Natural killer cell treated with Interleukin-12 subunit alpha and Interleukin-12 subunit beta and Interleukin-15 and Interleukin-18, amount 100 ng/mL, for 72 hours (primary cell): ENCODE data around the gene ZNF467. TPM values are rescaled to one million over a fixed set of nuclear protein-coding genes. Genes with fewer than 3 reads are reported as not detected.

Source experiments
- ATAC-seq, 2 donors: fragments of 150-1000 bp; cut with Tn5 transposase in 1 of 2; sonication (Bioruptor Pico), chemical (Tn5 transposase) in 1 of 2; 2 replicates each; pipeline ENCODE4 v1.10.0; 2021
- DNase-seq: peaks from one replicate; pipeline ENCODE4 v3.0.0; 2022; ENCODE audit warnings: low spot score
- H3K27ac Mint-ChIP-seq, 2 donors: 1 replicate in 1 of 2; 2 replicates in 1 of 2; pipeline ENCODE4 v1.8.0; 2022; ENCODE audit warnings: mixed read lengths in 2 of 2, mild to moderate bottlenecking in 1 of 2, moderate library complexity in 1 of 2
- H3K27me3 Mint-ChIP-seq, 2 donors: 1 replicate in 1 of 2; 2 replicates in 1 of 2; pipeline ENCODE4 v1.8.0; 2022; ENCODE audit warnings: mixed read lengths in 2 of 2
- H3K36me3 Mint-ChIP-seq: one replicate; pipeline ENCODE4 v1.8.0; 2022; ENCODE audit warnings: mixed read lengths
- H3K4me1 Mint-ChIP-seq, 2 donors: 1 replicate in 1 of 2; 2 replicates in 1 of 2; pipeline ENCODE4 v1.8.0; 2022; ENCODE audit warnings: low read depth in 2 of 2, mixed read lengths in 2 of 2, mild to moderate bottlenecking in 1 of 2
- H3K4me3 Mint-ChIP-seq: one replicate; pipeline ENCODE4 v1.8.0; 2022; ENCODE audit warnings: mixed read lengths
- H3K9me3 Mint-ChIP-seq: 2 replicates; pipeline ENCODE4 v1.8.0; 2022; ENCODE audit warnings: mixed read lengths
- total RNA-seq, 2 donors: library from RNA; stranded (reverse); gene quantifications; one replicate each; pipeline ENCODE4 v1.2.3, GENCODE V29; 2022

The ZNF467 gene
- under 1 TPM; 0.10 to 0.28 TPM for total RNA-seq

- ATAC-seq (no peak), DNase-seq (no peak)
- Mint-ChIP-seq H3K4me1 (peaks cover 0 to 9% of the 10 kb centered on the region in 2 donors), H3K36me3 (no peaks in the 10 kb centered on the region), H3K27ac (no peak within 1 kb of the TSS), H3K9me3 (no peaks in the 10 kb centered on the region), H3K27me3 (peaks cover 0 to 4% of the 10 kb centered on the region in 2 donors), H3K4me3 (peak within 1 kb of the TSS; percentile 78)
Observed at GRCh38 chr7:149773446-149774236, at the start of gene ZNF467. TSS of gene ZNF467 (minus strand) at chr7:149773588. CDS start at chr7:149771032, 2,556 bp downstream.

GRCh38 chr7:149822353-149822943 is 49.1 kb upstream of the ZNF467 start:
- Mint-ChIP-seq H3K4me1 (no peaks in the 10 kb centered on the region), H3K27me3 (no peaks in the 10 kb centered on the region), H3K27ac (no peak overlapping the region), H3K9me3 (no peaks in the 10 kb centered on the region), H3K36me3 (no peaks in the 10 kb centered on the region), H3K4me3 (no peak overlapping the region)
- DNase-seq (no peak), ATAC-seq (no peak)

- ATAC-seq (no peak), DNase-seq (peak; percentile 60)
- Mint-ChIP-seq H3K4me1 (no peaks in the 10 kb centered on the region), H3K9me3 (no peaks in the 10 kb centered on the region), H3K4me3 (no peak overlapping the region), H3K27me3 (no peaks in the 10 kb centered on the region), H3K27ac (no peak overlapping the region), H3K36me3 (no peaks in the 10 kb centered on the region)
Observed at GRCh38 chr7:149821191-149822148, 48.1 kb upstream of the ZNF467 start.

GRCh38 chr7:149820622-149821190 is 47.3 kb upstream of the ZNF467 start:
- Mint-ChIP-seq H3K27ac (no peak overlapping the region), H3K36me3 (no peaks in the 10 kb centered on the region), H3K27me3 (no peaks in the 10 kb centered on the region), H3K4me3 (no peak overlapping the region), H3K4me1 (no peaks in the 10 kb centered on the region), H3K9me3 (no peaks in the 10 kb centered on the region)
- DNase-seq: no peak
- ATAC-seq: no peak

- no peak for ATAC-seq
- H3K27me3 Mint-ChIP-seq: no peaks in the 10 kb centered on the region
Observed at GRCh38 chr7:149819961-149820340, 46.6 kb upstream of the ZNF467 start.

GRCh38 chr7:149819141-149819960 is 46.0 kb upstream of the ZNF467 start:
- H3K4me1 Mint-ChIP-seq: no peaks in the 10 kb centered on the region
- no peaks in the 10 kb centered on the region for H3K27me3 Mint-ChIP-seq
- no peak overlapping the region for H3K4me3 Mint-ChIP-seq
- H3K27ac Mint-ChIP-seq: no peak overlapping the region
- H3K36me3 Mint-ChIP-seq: no peaks in the 10 kb centered on the region
- ATAC-seq (no peak), DNase-seq (no peak)
- no peaks in the 10 kb centered on the region for H3K9me3 Mint-ChIP-seq

More at GRCh38 chr7:149819961-149820340, 46.6 kb upstream of the ZNF467 start:
- no peaks in the 10 kb centered on the region for H3K9me3 Mint-ChIP-seq
- H3K27ac Mint-ChIP-seq: no peak overlapping the region
- DNase-seq: no peak
- H3K4me1 Mint-ChIP-seq: no peaks in the 10 kb centered on the region
- no peak overlapping the region for H3K4me3 Mint-ChIP-seq
- no peaks in the 10 kb centered on the region for H3K36me3 Mint-ChIP-seq

GRCh38 chr7:149818536-149818840 is 45.1 kb upstream of the ZNF467 start:
- H3K27ac Mint-ChIP-seq: no peak overlapping the region
- H3K36me3 Mint-ChIP-seq: no peaks in the 10 kb centered on the region
- H3K27me3 Mint-ChIP-seq: no peaks in the 10 kb centered on the region
- no peak for DNase-seq
- no peaks in the 10 kb centered on the region for H3K4me1 Mint-ChIP-seq
- H3K9me3 Mint-ChIP-seq: no peaks in the 10 kb centered on the region
- ATAC-seq: no peak
- no peak overlapping the region for H3K4me3 Mint-ChIP-seq

- DNase-seq: no peak
- Mint-ChIP-seq H3K36me3 (no peaks in the 10 kb centered on the region), H3K27ac (no peak overlapping the region), H3K4me1 (no peaks in the 10 kb centered on the region), H3K9me3 (no peaks in the 10 kb centered on the region), H3K27me3 (no peaks in the 10 kb centered on the region), H3K4me3 (no peak overlapping the region)
- ATAC-seq: no peak
Observed at GRCh38 chr7:149817836-149818535, 44.6 kb upstream of the ZNF467 start.

- H3K36me3 Mint-ChIP-seq: no peaks in the 10 kb centered on the region
- H3K9me3 Mint-ChIP-seq: no peaks in the 10 kb centered on the region
- no peaks in the 10 kb centered on the region for H3K4me1 Mint-ChIP-seq
- no peak for DNase-seq
- no peak for ATAC-seq
- H3K27ac Mint-ChIP-seq: no peak overlapping the region
- no peaks in the 10 kb centered on the region for H3K27me3 Mint-ChIP-seq
- H3K4me3 Mint-ChIP-seq: no peak overlapping the region
Observed at GRCh38 chr7:149817301-149817771, 43.9 kb upstream of the ZNF467 start.

GRCh38 chr7:149816794-149817193 is 43.4 kb upstream of the ZNF467 start:
- no peak for DNase-seq
- Mint-ChIP-seq H3K27me3 (no peaks in the 10 kb centered on the region), H3K4me3 (no peak overlapping the region), H3K27ac (no peak overlapping the region), H3K9me3 (no peaks in the 10 kb centered on the region), H3K36me3 (no peaks in the 10 kb centered on the region), H3K4me1 (no peaks in the 10 kb centered on the region)
- no peak for ATAC-seq

GRCh38 chr7:149816267-149816751 is 42.9 kb upstream of the ZNF467 start:
- Mint-ChIP-seq H3K27ac (no peak overlapping the region), H3K36me3 (no peaks in the 10 kb centered on the region), H3K27me3 (no peaks in the 10 kb centered on the region), H3K4me3 (no peak overlapping the region), H3K4me1 (no peaks in the 10 kb centered on the region), H3K9me3 (no peaks in the 10 kb centered on the region)
- no peak for DNase-seq
- ATAC-seq: no peak

- Mint-ChIP-seq H3K27ac (no peak overlapping the region), H3K4me1 (no peaks in the 10 kb centered on the region), H3K36me3 (no peaks in the 10 kb centered on the region), H3K4me3 (no peak overlapping the region), H3K9me3 (no peaks in the 10 kb centered on the region), H3K27me3 (no peaks in the 10 kb centered on the region)
- DNase-seq (no peak), ATAC-seq (no peak)
Observed at GRCh38 chr7:149815661-149816266, 42.4 kb upstream of the ZNF467 start.
